ENCODE data around the gene MAP3K20. TPM values are rescaled to one million over a fixed set of nuclear protein-coding genes. Genes with fewer than 3 reads are reported as not detected.

MAP3K20 gene
- total RNA-seq, 1 donor = 136 TPM

- no peak overlapping the region for H3K4me3 ChIP-seq (ENCODE audit: low read depth, low read length)
- no peak for DNase-seq (ENCODE audit: low read depth)
- no peak for TF ChIP-seq CTCF (IDR thresholded peaks at IDR 0.05; ENCODE audit: insufficient read depth, low read depth, low read length)
Observed at GRCh38 chr2:173235947-173236803, 160.5 kb downstream of the MAP3K20 start.

GRCh38 chr2:173238385-173238784 lies 162.7 kb downstream of the MAP3K20 start:
- DNase-seq (ENCODE audit: low read depth) = no peak
- no peak overlapping the region for H3K4me3 ChIP-seq (ENCODE audit: low read depth, low read length)
- no peak for TF ChIP-seq CTCF (IDR thresholded peaks at IDR 0.05; ENCODE audit: insufficient read depth, low read depth, low read length)

- no peak for DNase-seq (ENCODE audit: low read depth)
- no peak overlapping the region for H3K4me3 ChIP-seq (ENCODE audit: low read depth, low read length)
- TF ChIP-seq CTCF (IDR thresholded peaks at IDR 0.05; ENCODE audit: insufficient read depth, low read depth, low read length) = no peak
Observed at GRCh38 chr2:173238831-173239230, 163.2 kb downstream of the MAP3K20 start.

- no peak overlapping the region for H3K4me3 ChIP-seq (ENCODE audit: low read depth, low read length)
- DNase-seq (ENCODE audit: low read depth) = no peak
- no peak for TF ChIP-seq CTCF (IDR thresholded peaks at IDR 0.05; ENCODE audit: insufficient read depth, low read depth, low read length)
Observed at GRCh38 chr2:173239644-173240043, 164.0 kb downstream of the MAP3K20 start.

GRCh38 chr2:173240083-173240482 lies 164.4 kb downstream of the MAP3K20 start:
- no peak overlapping the region for H3K4me3 ChIP-seq (ENCODE audit: low read depth, low read length)
- TF ChIP-seq CTCF (IDR thresholded peaks at IDR 0.05; ENCODE audit: insufficient read depth, low read depth, low read length) = no peak
- no peak for DNase-seq (ENCODE audit: low read depth)

DNA sequence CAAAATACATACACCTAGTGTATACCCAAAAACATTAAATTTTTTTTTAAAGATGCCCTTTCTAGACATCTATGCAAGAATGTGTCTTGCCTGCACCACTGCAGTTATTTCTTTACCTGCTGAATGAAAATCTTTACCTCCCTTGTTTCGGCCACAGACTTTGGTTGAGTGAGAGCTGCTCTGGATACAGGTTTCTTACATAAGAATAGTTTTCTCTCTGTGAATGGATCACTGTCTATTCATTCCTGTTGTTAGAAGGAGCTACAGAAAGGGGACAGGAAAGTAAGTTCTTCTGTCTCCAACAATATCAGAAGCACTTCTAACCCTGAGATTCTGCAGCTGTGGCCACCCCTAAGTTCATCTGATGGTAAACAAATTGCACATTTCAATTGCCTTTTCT lies 166.0 kb downstream of the MAP3K20 start:
- no peak for TF ChIP-seq CTCF (IDR thresholded peaks at IDR 0.05; ENCODE audit: insufficient read depth, low read depth, low read length)
- H3K4me3 ChIP-seq (ENCODE audit: low read depth, low read length) = no peak overlapping the region
- DNase-seq (ENCODE audit: low read depth) = no peak

DNA sequence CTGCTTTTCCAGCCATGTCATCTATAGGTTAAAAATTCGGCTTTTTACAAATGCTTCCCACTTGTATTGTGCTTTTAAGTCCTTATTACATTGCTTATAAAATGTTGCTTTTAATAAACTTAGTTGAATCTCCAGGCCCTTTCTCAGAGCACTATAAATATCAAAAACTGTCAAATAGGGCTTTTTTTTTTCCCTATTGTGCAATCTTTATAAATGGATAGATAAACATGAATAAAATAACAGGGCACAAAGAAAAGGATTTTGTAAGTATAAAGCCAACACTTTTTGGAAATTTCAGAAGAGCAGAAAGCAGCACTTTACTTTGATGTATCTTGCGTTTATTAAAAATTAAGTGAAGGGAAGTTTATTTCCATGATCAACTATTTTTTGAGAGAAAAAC lies 171.5 kb downstream of the MAP3K20 start:
- no peak for DNase-seq (ENCODE audit: low read depth)
- H3K4me3 ChIP-seq (ENCODE audit: low read depth, low read length) = no peak overlapping the region
- no peak for TF ChIP-seq CTCF (IDR thresholded peaks at IDR 0.05; ENCODE audit: insufficient read depth, low read depth, low read length)
